Endothelial cell of umbilical vein (primary cell): Measurements from ENCODE around the gene SPRED2. TPM values are rescaled to one million over a fixed set of nuclear protein-coding genes. Genes with fewer than 3 reads are reported as not detected.

Experiments used
- BruUV-seq: library from RNA; stranded (reverse); fragments of 400-500 nt; replicated peaks from 2 replicates; lab custom pipeline; 2021; lab: Mats Ljungman, UMichigan
- CTCF ChIA-PET: fragments of 300-600, 350-600 bp; sonication (Branson Sonifier 250); formaldehyde crosslinking; loops from one replicate; lab custom pipeline; 2021; ENCODE audit warnings: antibody characterized with exemption, inconsistent platforms; lab: Charles Lee
- POLR2A ChIA-PET: fragments of 300-600, 350-600 bp; sonication (Branson Sonifier 250); formaldehyde crosslinking; loops from one replicate; lab custom pipeline; 2021; ENCODE audit warnings: antibody characterized with exemption, inconsistent platforms; lab: Charles Lee
- DNase-seq: peaks from one replicate; pipeline ENCODE4 v3.0.0-alpha.2; 2011; ENCODE audit warnings: low read depth, low spot score
- FAIRE-seq: peaks from 2 replicates; lab custom pipeline; 2011; peaks lifted over from hg19 to GRCh38; lab: Jason Lieb, UNC
- H2AFZ ChIP-seq: 2 replicates; pipeline ENCODE4 v1.6.0; 2012; ENCODE audit warnings: low read depth, low read length, control low read depth, inconsistent platforms
- H3K27ac ChIP-seq: 2 replicates; pipeline ENCODE4 v1.5.1; 2011; ENCODE audit warnings: low read depth, mild to moderate bottlenecking, control low read depth, low read length, moderate library complexity; ENCODE audit not compliant: insufficient read depth
- H3K27me3 ChIP-seq, 2 experiments: 2 replicates each; pipeline versions ENCODE4 v1.6.0 to v1.6.1; 2011; ENCODE audit warnings: low read length in 2 of 2, mixed read lengths in 1 of 2; ENCODE audit not compliant: control insufficient read depth in 2 of 2, insufficient read depth in 2 of 2
- H3K36me3 ChIP-seq, 2 experiments: 2 replicates in 1 of 2; 3 replicates in 1 of 2; pipeline ENCODE4 v1.5.1; 2011; ENCODE audit warnings: low read length in 2 of 2, mild to moderate bottlenecking in 1 of 2, moderate library complexity in 1 of 2; ENCODE audit not compliant: control insufficient read depth in 2 of 2, insufficient read depth in 2 of 2; ENCODE audit errors: extremely low read depth in 1 of 2
- H3K4me1 ChIP-seq: 3 replicates; pipeline ENCODE4 v1.5.1; 2011; ENCODE audit warnings: mild to moderate bottlenecking, low read length; ENCODE audit not compliant: control insufficient read depth, insufficient read depth; ENCODE audit errors: extremely low read depth
- H3K4me2 ChIP-seq: 2 replicates; pipeline ENCODE4 v1.6.1; 2011; ENCODE audit warnings: low read length, control low read depth, mixed read lengths; ENCODE audit not compliant: insufficient read depth
- H3K4me3 ChIP-seq, 3 experiments: fragments of 200-600 bp in 1 of 3; sonication (generic), shearing (Covaris generic) in 1 of 3; replicated peaks in 1 of 3; 2 replicates each; pipeline ENCODE4 v1.5.1; 2011 to 2016; ENCODE audit warnings: control low read depth in 3 of 3, low read length in 3 of 3, mild to moderate bottlenecking in 2 of 3, inconsistent platforms in 1 of 3, low read depth in 1 of 3, moderate library complexity in 1 of 3; ENCODE audit not compliant: insufficient read depth in 1 of 3
- H3K79me2 ChIP-seq: 2 replicates; pipeline ENCODE4 v1.6.0; 2012; ENCODE audit warnings: low read length, inconsistent platforms; ENCODE audit not compliant: control insufficient read depth, insufficient read depth
- H3K9ac ChIP-seq: replicated peaks from 2 replicates; pipeline ENCODE3; 2011; ENCODE audit warnings: low read length, control low read depth; ENCODE audit not compliant: insufficient read depth; ENCODE audit errors: extremely low read depth
- H3K9me1 ChIP-seq: replicated peaks from 3 replicates; pipeline ENCODE4 v1.6.0; 2011; ENCODE audit warnings: mild to moderate bottlenecking, low read length; ENCODE audit not compliant: control insufficient read depth, insufficient read depth; ENCODE audit errors: extremely low read depth
- H3K9me3 ChIP-seq: replicated peaks from 2 replicates; pipeline ENCODE4 v1.5.1; 2012; ENCODE audit warnings: low read length, inconsistent platforms; ENCODE audit not compliant: control insufficient read depth, insufficient read depth
- H4K20me1 ChIP-seq: replicated peaks from 2 replicates; pipeline ENCODE3; 2011; ENCODE audit warnings: mild to moderate bottlenecking, low read length; ENCODE audit not compliant: control insufficient read depth, insufficient read depth; ENCODE audit errors: extremely low read depth
- EZH2 ChIP-seq: IDR thresholded peaks from 2 replicates; pipeline ENCODE4 v1.6.1; 2012; ENCODE audit warnings: borderline replicate concordance, low read depth, mild to moderate bottlenecking, moderate library complexity, low read length, inconsistent platforms; ENCODE audit not compliant: severe bottlenecking
- FOS ChIP-seq: IDR thresholded peaks from 2 replicates; pipeline ENCODE4 v1.6.1; 2011; ENCODE audit warnings: mild to moderate bottlenecking, low read length, moderate library complexity, borderline replicate concordance; ENCODE audit not compliant: insufficient read depth
- GATA2 ChIP-seq: IDR thresholded peaks from 2 replicates; pipeline ENCODE4 v1.7.0; 2011; ENCODE audit warnings: low read depth, mild to moderate bottlenecking, moderate library complexity, mixed read lengths, low read length; ENCODE audit not compliant: insufficient read length, insufficient read depth
- JUN ChIP-seq: IDR thresholded peaks from 2 replicates; pipeline ENCODE4 v1.6.1; 2011; ENCODE audit warnings: borderline replicate concordance, low read depth; ENCODE audit not compliant: insufficient read length, insufficient read depth
- POLR2A ChIP-seq: IDR thresholded peaks from 2 replicates; pipeline ENCODE4 v1.6.1; 2012; ENCODE audit warnings: low read depth, mild to moderate bottlenecking, control low read depth, low read length
- POLR2AphosphoS5 ChIP-seq: IDR thresholded peaks from 2 replicates; pipeline ENCODE4 v1.6.1; 2012; ENCODE audit warnings: low read depth, mild to moderate bottlenecking, control low read depth, low read length, moderate library complexity; ENCODE audit not compliant: insufficient read depth
- dilution Hi-C: fragments of 300-500 bp; cut with MboI; formaldehyde crosslinking; loops from one replicate; pipeline ENCODE4 v1.15.0; 2019; ENCODE audit warnings: low sequenced_read_pairs; ENCODE audit not compliant: extremely low pct_ligation_motif_present
- intact Hi-C: fragments of 100-400 bp; cut with micrococcal nuclease; formaldehyde crosslinking; loops from one replicate; pipeline ENCODE4 v1.10.0; 2022
- polyA plus RNA-seq, 4 experiments: library from polyadenylated mRNA; depleted of rRNA in 3 of 4; stranded (reverse) in 3 of 4; unstranded in 1 of 4; fragments of >200 nt; gene quantifications; 2 replicates each; pipeline versions ENCODE4 v1.2.1 to v1.2.3, GENCODE V29; 2011 to 2012; ENCODE audit warnings: missing spikeins in 1 of 4
- total RNA-seq: library from RNA; stranded (reverse); gene quantifications from 2 replicates; pipeline ENCODE4 v1.2.3, GENCODE V29; 2021
- TF ChIP-seq, protein P1 (sequence below), 2 donors: IDR thresholded peaks; 1 replicate in 1 of 2; 2 replicates in 1 of 2; pipeline ENCODE4 v1.5.1; 2011; ENCODE audit warnings: low read length in 2 of 2, mild to moderate bottlenecking in 2 of 2, moderate library complexity in 2 of 2, control low read depth in 1 of 2, inconsistent platforms in 1 of 2, low read depth in 1 of 2; ENCODE audit not compliant: insufficient read depth in 1 of 2; ENCODE audit errors: extremely low read depth in 1 of 2
- TF ChIP-seq, protein P2 (sequence below): IDR thresholded peaks from 2 replicates; pipeline ENCODE4 v1.6.1; 2011; ENCODE audit not compliant: insufficient read depth, insufficient read length

SPRED2 gene
- total and polyA plus RNA-seq, 2 donors (not counting 3 experiments of a cell fraction or from before 2014, with no cell fraction given), result 3.6 to 9.6 TPM

DNA sequence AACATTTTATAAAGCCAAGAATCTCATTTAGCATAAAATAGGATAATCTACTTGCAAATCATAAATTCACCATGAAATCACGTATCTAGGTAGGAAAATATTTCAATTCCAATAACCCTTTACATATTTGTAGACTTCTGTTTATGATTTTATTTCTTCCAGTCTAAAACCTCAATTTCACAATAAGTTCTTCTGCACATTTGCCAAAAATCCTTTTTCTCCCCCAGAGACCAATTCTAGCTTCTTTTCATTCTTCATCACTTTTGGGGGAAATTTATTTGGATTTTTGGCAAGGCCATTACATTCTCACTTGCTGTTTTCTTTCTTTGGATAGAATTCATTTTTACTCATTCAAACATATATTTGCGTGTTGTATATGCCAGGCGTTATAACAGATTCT lies 86.8 kb downstream of the SPRED2 start:
- CTCF ChIA-PET, result no interaction called here
- Histone ChIP-seq H3K4me1 (peaks cover 9% of the 10 kb centered on the region), H3K4me2 (no peak overlapping the region), H3K36me3 (no peaks in the 10 kb centered on the region), H3K27me3 (peaks cover 0 to 4% of the 10 kb centered on the region in 2 experiments), H4K20me1 (peaks cover 3% of the 10 kb centered on the region), H3K4me3 (no peak overlapping the region), H2AFZ (no peak overlapping the region), H3K9me1 (no peaks in the 10 kb centered on the region), H3K9ac (no peak overlapping the region), H3K79me2 (no peaks in the 10 kb centered on the region), H3K27ac (no peak overlapping the region), H3K9me3 (no peaks in the 10 kb centered on the region)
- intact Hi-C loops (no loop called here), dilution Hi-C loops (no loop called here)
- no peak for FAIRE-seq
- TF ChIP-seq POLR2A (no peak), EZH2 (no peak), FOS (no peak), JUN (no peak)
- TF ChIP-seq, protein P1, sequence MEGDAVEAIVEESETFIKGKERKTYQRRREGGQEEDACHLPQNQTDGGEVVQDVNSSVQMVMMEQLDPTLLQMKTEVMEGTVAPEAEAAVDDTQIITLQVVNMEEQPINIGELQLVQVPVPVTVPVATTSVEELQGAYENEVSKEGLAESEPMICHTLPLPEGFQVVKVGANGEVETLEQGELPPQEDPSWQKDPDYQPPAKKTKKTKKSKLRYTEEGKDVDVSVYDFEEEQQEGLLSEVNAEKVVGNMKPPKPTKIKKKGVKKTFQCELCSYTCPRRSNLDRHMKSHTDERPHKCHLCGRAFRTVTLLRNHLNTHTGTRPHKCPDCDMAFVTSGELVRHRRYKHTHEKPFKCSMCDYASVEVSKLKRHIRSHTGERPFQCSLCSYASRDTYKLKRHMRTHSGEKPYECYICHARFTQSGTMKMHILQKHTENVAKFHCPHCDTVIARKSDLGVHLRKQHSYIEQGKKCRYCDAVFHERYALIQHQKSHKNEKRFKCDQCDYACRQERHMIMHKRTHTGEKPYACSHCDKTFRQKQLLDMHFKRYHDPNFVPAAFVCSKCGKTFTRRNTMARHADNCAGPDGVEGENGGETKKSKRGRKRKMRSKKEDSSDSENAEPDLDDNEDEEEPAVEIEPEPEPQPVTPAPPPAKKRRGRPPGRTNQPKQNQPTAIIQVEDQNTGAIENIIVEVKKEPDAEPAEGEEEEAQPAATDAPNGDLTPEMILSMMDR (IDR thresholded peaks at IDR 0.05; ENCODE audit: extremely low read depth in 1 of 2, insufficient read depth in 1 of 2, low read depth in 1 of 2, low read length in 2 of 2), result no peak
- DNase-seq, result no peak
- POLR2A ChIA-PET, result no interaction called here
- BruUV-seq, result no TSS peak

DNA sequence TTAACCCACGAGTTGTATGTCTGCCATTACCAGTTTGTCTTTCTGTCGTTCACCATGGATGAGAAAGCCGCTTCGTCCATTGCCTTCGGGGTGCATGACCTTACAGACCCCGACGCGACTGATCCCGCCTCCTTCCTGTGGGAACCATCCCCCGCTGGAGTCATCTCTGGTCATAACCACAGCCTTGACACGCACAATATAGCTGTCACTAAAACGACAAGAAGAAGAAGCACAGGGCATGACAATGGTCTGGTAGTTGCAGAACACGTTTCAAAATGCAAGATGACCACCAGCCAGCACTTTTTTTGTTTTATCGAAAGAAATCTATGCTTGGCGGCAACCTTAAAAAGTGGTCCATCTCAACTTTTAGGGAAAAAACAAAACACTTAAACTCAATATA lies 87.7 kb downstream of the SPRED2 start:
- POLR2A ChIA-PET, result no interaction called here
- Histone ChIP-seq H3K27ac (no peak overlapping the region), H3K9me3 (no peaks in the 10 kb centered on the region), H2AFZ (no peak overlapping the region), H3K9me1 (no peaks in the 10 kb centered on the region), H3K36me3 (no peaks in the 10 kb centered on the region), H3K27me3 (peaks cover 0 to 4% of the 10 kb centered on the region in 2 experiments), H3K79me2 (no peaks in the 10 kb centered on the region), H3K4me2 (no peak overlapping the region), H3K9ac (no peak overlapping the region), H3K4me3 (no peak overlapping the region), H4K20me1 (peaks cover under 1% of the 10 kb centered on the region), H3K4me1 (peaks cover 4% of the 10 kb centered on the region)
- intact Hi-C loops, result no loop called here
- dilution Hi-C loops, result no loop called here
- BruUV-seq, result no TSS peak
- FAIRE-seq, result no peak
- DNase-seq, result no peak
- CTCF ChIA-PET, result no interaction called here
- no peak for TF ChIP-seq FOS
- no peak for TF ChIP-seq GATA2
- TF ChIP-seq, protein P2, sequence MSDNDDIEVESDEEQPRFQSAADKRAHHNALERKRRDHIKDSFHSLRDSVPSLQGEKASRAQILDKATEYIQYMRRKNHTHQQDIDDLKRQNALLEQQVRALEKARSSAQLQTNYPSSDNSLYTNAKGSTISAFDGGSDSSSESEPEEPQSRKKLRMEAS, result no peak
- no peak for TF ChIP-seq POLR2AphosphoS5
